ENCODE results near the gene MB. TPM values are rescaled to one million over a fixed set of nuclear protein-coding genes. Genes with fewer than 3 reads are reported as not detected.

Gene MB
- total RNA-seq, 4 donors from 2014 or later = 5.6 to 11.7 (median 9.8) TPM

- no peak for DNase-seq
- H3K27ac ChIP-seq = no peak overlapping the region
- TF ChIP-seq POLR2A (IDR thresholded peaks at IDR 0.05) = no peak
- TF ChIP-seq CTCF (IDR thresholded peaks at IDR 0.05) = no peak
- H3K4me3 ChIP-seq = no peak overlapping the region
- no peaks in the 10 kb centered on the region for H3K9me3 ChIP-seq
- no peaks in the 10 kb centered on the region for H3K36me3 ChIP-seq
- no peaks in the 10 kb centered on the region for H3K27me3 ChIP-seq
- peaks cover 0 to 22% (median 0%) of the 10 kb centered on the region in 4 donors for H3K4me1 ChIP-seq
These were observed 2.4 kb upstream of the MB start for GRCh38 chr22:35619336-35620094.

- DNase-seq = no peak
- H3K9me3 ChIP-seq = no peaks in the 10 kb centered on the region
- no peaks in the 10 kb centered on the region for H3K36me3 ChIP-seq
- no peak overlapping the region for H3K4me3 ChIP-seq
- no peak overlapping the region for H3K27ac ChIP-seq
- H3K27me3 ChIP-seq = no peaks in the 10 kb centered on the region
- peaks cover 0 to 22% (median 0%) of the 10 kb centered on the region in 4 donors for H3K4me1 ChIP-seq
- TF ChIP-seq CTCF (IDR thresholded peaks at IDR 0.05) (no peak), POLR2A (IDR thresholded peaks at IDR 0.05) (no peak)
These were observed 1.5 kb upstream of the MB start for GRCh38 chr22:35618427-35619223.

GRCh38 chr22:35616043-35616442 lies 1.1 kb downstream of the MB start:
- no peak overlapping the region for H3K4me3 ChIP-seq

GRCh38 chr22:35615156-35615555 lies 2.0 kb downstream of the MB start:
- H3K27me3 ChIP-seq = no peaks in the 10 kb centered on the region
- TF ChIP-seq POLR2A (IDR thresholded peaks at IDR 0.05) (no peak), CTCF (IDR thresholded peaks at IDR 0.05) (no peak)
- no peak overlapping the region for H3K27ac ChIP-seq
- no peak overlapping the region for H3K4me3 ChIP-seq
- peaks cover 0 to 6% (median 0%) of the 10 kb centered on the region in 4 donors for H3K4me1 ChIP-seq
- H3K36me3 ChIP-seq = no peaks in the 10 kb centered on the region
- no peaks in the 10 kb centered on the region for H3K9me3 ChIP-seq
- DNase-seq = no peak

More at GRCh38 chr22:35616043-35616442, 1.1 kb downstream of the MB start:
- Histone ChIP-seq H3K9me3 (no peaks in the 10 kb centered on the region), H3K27me3 (no peaks in the 10 kb centered on the region), H3K4me1 (peaks cover 0 to 6% (median 0%) of the 10 kb centered on the region in 4 donors), H3K27ac (no peak overlapping the region), H3K36me3 (no peaks in the 10 kb centered on the region)
- DNase-seq = no peak
- TF ChIP-seq CTCF (IDR thresholded peaks at IDR 0.05) = no peak
- TF ChIP-seq POLR2A (IDR thresholded peaks at IDR 0.05) = no peak

GRCh38 chr22:35614404-35614803 lies 2.7 kb downstream of the MB start:
- no peaks in the 10 kb centered on the region for H3K9me3 ChIP-seq
- no peak for TF ChIP-seq CTCF (IDR thresholded peaks at IDR 0.05)
- no peak for TF ChIP-seq POLR2A (IDR thresholded peaks at IDR 0.05)
- no peaks in the 10 kb centered on the region for H3K27me3 ChIP-seq
- no peak for DNase-seq
- no peak overlapping the region for H3K4me3 ChIP-seq
- no peaks in the 10 kb centered on the region for H3K36me3 ChIP-seq
- no peak overlapping the region for H3K27ac ChIP-seq
- H3K4me1 ChIP-seq = peaks cover 0 to 6% (median 0%) of the 10 kb centered on the region in 4 donors

Measured in Peyer's patch (tissue), 4 donors.